HEK293 (cell line): ENCODE measurements around the gene TEX9.
"Not testable (repeated sequence)": the region's sequence is repeated elsewhere in the genome, so short reads cannot be mapped to it uniquely, and the experiment has no call there.

Experiments
- CTCF ChIA-PET: fragments of 350-600 bp; formaldehyde crosslinking; extraction: SDS; loops from one replicate; lab custom pipeline; 2021; ENCODE audit warnings: antibody characterized with exemption; lab: Yijun Ruan, JAX
- POLR2A ChIA-PET: fragments of 300-600 bp; formaldehyde crosslinking; extraction: SDS; loops from one replicate; lab custom pipeline; 2020; ENCODE audit warnings: antibody characterized with exemption, inconsistent platforms; lab: Yijun Ruan, JAX
- H3K27ac ChIP-seq: fragments of 200-500 bp; sonication (Bioruptor generic); 2 replicates; pipeline ENCODE4 v1.5.1; 2014; ENCODE audit warnings: low read depth, low read length, control low read depth, inconsistent platforms; ENCODE audit errors: extremely low read depth
- H3K36me3 ChIP-seq, 2 experiments: fragments of 200-500 bp in 1 of 2; sonication (Bioruptor generic) in 1 of 2; 1 replicate in 1 of 2; 2 replicates in 1 of 2; pipeline ENCODE4 v1.5.1; 2014 to 2017; ENCODE audit warnings: inconsistent platforms in 2 of 2, low read length in 2 of 2; ENCODE audit not compliant: control insufficient read depth in 2 of 2, insufficient read depth in 1 of 2
- H3K4me1 ChIP-seq: fragments of 200-500 bp; sonication (Bioruptor generic); 2 replicates; pipeline ENCODE4 v1.5.1; 2014; ENCODE audit warnings: mild to moderate bottlenecking, low read length, inconsistent platforms; ENCODE audit not compliant: control insufficient read depth, insufficient read depth
- H3K4me3 ChIP-seq: 2 replicates; pipeline ENCODE4 v1.5.1; 2011; ENCODE audit warnings: low read depth, mild to moderate bottlenecking, control low read depth, low read length, moderate library complexity
- H3K9me3 ChIP-seq: fragments of 200-500 bp; sonication (Bioruptor generic); 2 replicates; pipeline ENCODE4 v1.5.1; 2014; ENCODE audit warnings: low read depth, low read length, inconsistent platforms; ENCODE audit not compliant: control insufficient read depth, insufficient read depth
- GFI1B ChIP-seq: fragments of 450-650 bp; formaldehyde crosslinking; IDR thresholded peaks from 2 replicates; pipeline ENCODE4 v1.5.1; 2016; ENCODE audit warnings: missing biosample characterization, missing genetic modification characterization
- REST ChIP-seq: fragments of 450-650 bp; formaldehyde crosslinking; IDR thresholded peaks from 2 replicates; pipeline ENCODE4 v1.5.1; 2016; ENCODE audit warnings: missing biosample characterization, missing genetic modification characterization
- SP2 ChIP-seq: fragments of 450-650 bp; formaldehyde crosslinking; IDR thresholded peaks from 2 replicates; pipeline ENCODE4 v1.5.1; 2016; ENCODE audit warnings: missing biosample characterization, missing genetic modification characterization
- ZBTB1 ChIP-seq: fragments of 450-650 bp; formaldehyde crosslinking; IDR thresholded peaks from 2 replicates; pipeline ENCODE4 v1.5.1; 2016; ENCODE audit warnings: missing biosample characterization, missing genetic modification characterization
- ZBTB7A ChIP-seq: fragments of 450-650 bp; formaldehyde crosslinking; IDR thresholded peaks from 2 replicates; pipeline ENCODE4 v1.5.1; 2016; ENCODE audit warnings: low read depth, missing biosample characterization, missing genetic modification characterization
- ZNF112 ChIP-seq: fragments of 450-650 bp; formaldehyde crosslinking; IDR thresholded peaks from 2 replicates; pipeline ENCODE4 v1.5.0; 2017; ENCODE audit warnings: missing biosample characterization, missing genetic modification characterization
- ZNF133 ChIP-seq: fragments of 450-650 bp; formaldehyde crosslinking; IDR thresholded peaks from 2 replicates; pipeline ENCODE4 v1.5.1; 2016; ENCODE audit warnings: missing biosample characterization, missing genetic modification characterization
- ZNF169 ChIP-seq: fragments of 450-650 bp; formaldehyde crosslinking; IDR thresholded peaks from 2 replicates; pipeline ENCODE4 v1.5.1; 2016; ENCODE audit warnings: missing biosample characterization, missing genetic modification characterization
- ZNF174 ChIP-seq: fragments of 450-650 bp; formaldehyde crosslinking; IDR thresholded peaks from 2 replicates; pipeline ENCODE4 v1.5.0; 2017; ENCODE audit warnings: missing biosample characterization, mild to moderate bottlenecking, missing genetic modification characterization
- ZNF184 ChIP-seq: fragments of 450-650 bp; IDR thresholded peaks from 2 replicates; pipeline ENCODE4 v1.5.1; 2018; ENCODE audit warnings: missing biosample characterization, mild to moderate bottlenecking, missing genetic modification characterization
- ZNF211 ChIP-seq: fragments of 450-650 bp; formaldehyde crosslinking; IDR thresholded peaks from 2 replicates; pipeline ENCODE4 v1.5.1; 2016; ENCODE audit warnings: low read depth, missing biosample characterization, missing genetic modification characterization
- ZNF239 ChIP-seq: fragments of 450-650 bp; formaldehyde crosslinking; IDR thresholded peaks from 2 replicates; pipeline ENCODE4 v1.5.1; 2016; ENCODE audit warnings: missing biosample characterization, missing genetic modification characterization
- ZNF324 ChIP-seq: fragments of 450-650 bp; formaldehyde crosslinking; IDR thresholded peaks from 2 replicates; pipeline ENCODE4 v1.5.1; 2016; ENCODE audit warnings: missing biosample characterization, missing genetic modification characterization
- ZNF404 ChIP-seq: fragments of 450-650 bp; formaldehyde crosslinking; IDR thresholded peaks from 2 replicates; pipeline ENCODE4 v1.5.1; 2017; ENCODE audit warnings: missing biosample characterization, missing genetic modification characterization
- ZNF416 ChIP-seq: fragments of 450-650 bp; formaldehyde crosslinking; IDR thresholded peaks from 2 replicates; pipeline ENCODE4 v1.5.1; 2016; ENCODE audit warnings: missing biosample characterization, missing genetic modification characterization
- ZNF629 ChIP-seq: fragments of 450-650 bp; formaldehyde crosslinking; IDR thresholded peaks from 2 replicates; pipeline ENCODE4 v1.5.1; 2017; ENCODE audit warnings: missing biosample characterization, missing genetic modification characterization

The TEX9 gene

GRCh38 chr15:56399209-56399608, 34.0 kb downstream of the TEX9 start:
- POLR2A ChIA-PET, H3K36me3 ChIP-seq, H3K4me1 ChIP-seq, CTCF ChIA-PET, H3K9me3 ChIP-seq, H3K4me3 ChIP-seq, H3K27ac ChIP-seq: not testable (repeated sequence)

- peaks cover 0 to 6% of the 10 kb centered on the region in 2 experiments; a peak in 1 of 3 replicates for H3K36me3 ChIP-seq
- ChIA-PET POLR2A (no interaction called here), CTCF (no interaction called here)
- TF ChIP-seq ZNF629 (tag by site-specific recombination) (no peak), ZBTB7A (tag by site-specific recombination) (no peak), ZNF184 (tag by site-specific recombination) (no peak), ZNF239 (no peak), ZBTB1 (tag by site-specific recombination) (no peak), ZNF112 (tag by site-specific recombination) (no peak)
- no peak overlapping the region for H3K4me3 ChIP-seq
- no peaks in the 10 kb centered on the region for H3K4me1 ChIP-seq
- H3K9me3 ChIP-seq: no peaks in the 10 kb centered on the region
- no peak overlapping the region for H3K27ac ChIP-seq
Measured at GRCh38 chr15:56410721-56411120, 45.5 kb downstream of the TEX9 start.

- POLR2A ChIA-PET: no interaction called here
- H3K36me3 ChIP-seq: peaks cover 0 to 6% of the 10 kb centered on the region in 2 experiments; a peak in 1 of 3 replicates
- TF ChIP-seq ZNF211 (tag by site-specific recombination) (no peak), ZNF174 (tag by site-specific recombination) (no peak), ZNF133 (tag by site-specific recombination) (no peak), ZNF324 (tag by site-specific recombination) (no peak), SP2 (tag by site-specific recombination) (no peak), REST (tag by site-specific recombination) (no peak), ZNF169 (tag by site-specific recombination) (no peak), ZNF416 (no peak), ZNF404 (no peak), ZNF184 (tag by site-specific recombination) (no peak), GFI1B (tag by site-specific recombination) (no peak)
- H3K27ac ChIP-seq: no peak overlapping the region
- no peaks in the 10 kb centered on the region for H3K4me1 ChIP-seq
- H3K4me3 ChIP-seq: no peak overlapping the region
- H3K9me3 ChIP-seq: no peaks in the 10 kb centered on the region
- CTCF ChIA-PET: no interaction called here
Measured at GRCh38 chr15:56411122-56411749, 46.0 kb downstream of the TEX9 start.

GRCh38 chr15:56413114-56413733, 48.0 kb downstream of the TEX9 start:
- H3K4me3 ChIP-seq, H3K9me3 ChIP-seq, POLR2A ChIA-PET, H3K4me1 ChIP-seq, H3K27ac ChIP-seq, H3K36me3 ChIP-seq: not testable (repeated sequence)
- CTCF ChIA-PET: interaction anchor here (1.2 kb wide), 1 partner anchor 164 kb away, joined by 3 read pairs; no protein-coding TSS in a partner anchor
